NK-92 (cell line): ENCODE data around the gene SLC24A5.

Source experiments
- DNase-seq: peaks from one replicate; lab custom pipeline; 2025; ENCODE audit not compliant: unreplicated experiment; lab: John Stamatoyannopoulos, UW

Gene SLC24A5

DNA sequence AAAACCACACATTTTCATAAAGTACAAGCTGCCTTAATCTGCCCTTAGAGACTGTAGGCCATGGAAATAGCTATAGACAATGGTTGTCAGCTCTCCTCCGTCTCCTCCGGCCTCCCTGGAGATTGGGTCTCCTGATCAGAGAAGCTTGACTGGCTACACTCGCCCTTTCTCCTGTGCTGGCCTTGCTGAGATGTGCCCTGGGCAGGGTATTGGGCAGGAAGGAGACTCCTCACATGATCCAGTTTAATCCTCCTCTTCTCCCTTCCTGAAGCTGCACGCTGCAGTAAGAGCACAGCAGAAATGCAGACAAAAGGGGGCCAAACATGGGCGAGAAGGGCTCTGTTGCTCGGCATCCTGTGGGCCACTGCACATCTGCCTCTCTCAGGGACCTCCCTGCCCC lies at the start of gene SLC24A5:
TSS of gene SLC24A5 (plus strand) at position 246 of the 400 bp plus-strand sequence. CDS start at position 301, 55 bp downstream.
- no peak for DNase-seq

DNA sequence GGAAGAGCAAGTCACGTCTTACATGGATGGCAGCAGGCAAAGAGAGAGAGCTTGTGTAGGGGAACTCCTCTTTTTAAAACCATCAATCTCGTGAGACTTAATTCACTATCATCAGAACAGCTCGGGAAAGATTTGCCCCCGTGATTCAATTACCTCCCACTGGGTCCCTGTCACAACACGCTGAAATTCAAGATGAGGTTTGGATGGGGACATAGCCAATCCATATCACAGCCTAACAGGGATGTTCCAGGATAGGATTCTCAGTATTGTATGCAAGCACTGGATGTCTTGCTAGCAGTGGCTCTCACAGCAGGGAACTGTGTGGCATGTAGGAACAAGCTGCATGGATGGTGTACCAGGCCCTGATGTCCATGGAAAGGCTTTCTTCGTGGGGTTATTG lies 47.8 kb upstream of the SLC24A5 start:
- DNase-seq = no peak

DNA sequence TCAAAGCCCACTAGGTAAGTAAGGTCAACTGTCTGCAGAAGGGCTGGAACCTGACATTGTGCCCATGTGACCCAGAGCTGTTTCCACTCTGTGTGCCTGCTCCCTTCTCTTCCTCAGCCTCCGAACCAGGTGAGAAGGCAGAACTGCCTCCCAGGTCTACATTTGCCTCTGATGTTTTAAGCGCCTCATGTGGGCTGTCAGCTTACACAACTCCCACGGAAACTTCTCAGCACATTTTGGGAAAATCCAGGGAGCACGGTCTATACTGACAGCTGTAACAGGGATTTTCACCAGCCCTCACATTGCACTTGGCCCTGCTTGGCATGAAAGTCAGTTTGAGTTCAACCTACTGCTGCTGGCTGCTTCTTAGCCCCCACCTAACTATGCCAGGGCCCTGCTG lies 46.9 kb upstream of the SLC24A5 start:
- DNase-seq = no peak

DNA sequence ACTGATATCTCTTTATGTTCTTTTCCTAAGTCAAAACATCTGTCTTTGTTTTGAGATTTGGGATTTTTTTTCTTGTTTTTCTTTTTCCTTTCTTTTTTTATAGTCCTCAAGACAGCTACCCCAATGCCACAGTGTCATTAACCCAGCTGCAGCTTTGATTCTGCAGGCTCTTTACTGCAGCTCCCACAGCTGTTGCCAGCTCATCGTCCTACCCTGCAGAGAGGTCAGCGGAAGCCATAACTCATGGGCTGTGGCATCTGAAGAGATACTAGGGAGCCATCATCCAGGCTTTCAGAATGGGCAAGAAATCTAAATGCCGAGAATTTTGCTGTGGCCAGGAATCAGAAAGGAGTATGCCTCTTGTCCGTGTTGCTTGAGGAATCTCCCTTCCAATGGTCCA lies 44.3 kb upstream of the SLC24A5 start:
- DNase-seq = no peak

DNA sequence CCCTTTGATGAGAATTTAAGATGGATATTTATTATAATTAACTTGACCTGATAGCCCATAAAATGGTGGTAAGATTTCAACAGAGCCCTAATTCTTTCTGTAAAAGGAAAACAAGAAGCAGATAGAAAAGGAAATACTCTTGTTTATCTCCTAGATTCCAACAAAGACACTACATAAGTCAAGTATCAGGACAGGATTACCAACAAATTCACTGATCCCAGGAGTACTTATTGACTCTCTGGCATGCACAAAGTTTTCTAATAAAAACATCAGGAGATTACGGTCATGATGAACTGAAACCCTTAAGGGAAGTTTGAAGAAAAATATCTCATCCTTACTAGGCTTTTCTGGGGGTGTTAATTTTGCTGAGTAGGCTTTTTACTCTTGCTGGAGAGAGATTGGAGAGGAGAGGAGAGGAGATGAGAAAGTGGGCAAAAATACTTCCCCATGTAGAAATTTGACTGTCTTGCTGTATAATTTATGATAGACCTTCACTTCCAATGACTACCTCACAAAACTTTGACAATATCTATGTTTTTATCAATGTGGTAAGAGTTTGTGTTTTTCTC lies 43.1 kb upstream of the SLC24A5 start:
- no peak for DNase-seq

DNA sequence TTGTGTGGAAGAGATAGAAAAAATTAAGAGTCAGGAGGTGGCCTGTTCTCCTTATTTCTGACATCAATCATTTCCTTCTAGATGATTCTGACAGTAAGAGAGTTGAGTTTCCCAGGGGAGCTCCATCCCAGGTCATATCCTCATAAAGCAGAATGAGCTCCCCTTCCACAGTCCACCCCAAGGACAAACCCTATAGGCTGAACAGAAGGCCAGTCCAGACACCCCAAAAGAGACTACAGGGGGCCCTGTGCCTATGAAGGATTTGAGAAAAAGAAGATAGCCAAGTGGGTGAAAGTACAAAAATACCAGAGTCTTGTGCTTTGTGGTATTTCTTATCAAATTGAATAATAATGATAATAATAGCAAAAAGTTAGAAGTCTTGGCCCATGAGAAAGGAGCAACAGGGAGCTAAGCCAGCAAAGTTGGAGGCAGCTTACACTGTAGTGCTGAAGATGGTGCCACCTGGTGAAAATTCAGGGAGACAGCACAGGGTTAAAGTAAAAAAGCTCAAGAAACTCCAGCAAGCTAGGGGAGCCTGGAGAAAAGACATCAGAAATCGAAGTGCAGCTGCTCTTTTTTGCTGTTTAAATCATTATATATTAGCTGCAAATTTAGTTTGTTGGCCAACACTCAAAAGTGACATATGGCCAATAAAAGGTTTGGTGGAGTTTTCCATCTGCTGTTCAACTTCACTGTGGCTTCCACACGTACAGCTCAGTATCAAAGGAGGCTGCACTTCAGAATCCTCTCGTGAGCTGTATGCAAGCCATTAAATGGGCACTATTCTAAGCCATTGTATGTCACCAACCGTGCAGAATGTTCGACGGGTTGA lies 35.8 kb upstream of the SLC24A5 start:
- DNase-seq = no peak

DNA sequence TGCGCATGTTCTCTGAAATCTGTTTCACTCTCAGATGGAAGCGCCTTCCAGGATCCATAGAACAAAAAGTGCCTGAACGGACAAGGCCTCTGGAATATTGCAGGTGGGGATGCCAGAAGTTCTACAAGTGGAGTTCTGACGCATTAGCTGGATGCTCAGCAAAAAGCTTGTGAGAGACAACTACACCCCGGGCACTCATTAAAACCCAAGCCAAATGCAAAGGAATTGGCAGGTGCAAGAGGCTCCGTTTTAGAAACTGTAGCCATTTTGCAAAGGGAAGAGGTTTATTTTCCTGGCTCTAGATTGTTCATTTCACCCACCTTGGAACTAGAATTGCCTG lies 35.2 kb upstream of the SLC24A5 start:
- no peak for DNase-seq

DNA sequence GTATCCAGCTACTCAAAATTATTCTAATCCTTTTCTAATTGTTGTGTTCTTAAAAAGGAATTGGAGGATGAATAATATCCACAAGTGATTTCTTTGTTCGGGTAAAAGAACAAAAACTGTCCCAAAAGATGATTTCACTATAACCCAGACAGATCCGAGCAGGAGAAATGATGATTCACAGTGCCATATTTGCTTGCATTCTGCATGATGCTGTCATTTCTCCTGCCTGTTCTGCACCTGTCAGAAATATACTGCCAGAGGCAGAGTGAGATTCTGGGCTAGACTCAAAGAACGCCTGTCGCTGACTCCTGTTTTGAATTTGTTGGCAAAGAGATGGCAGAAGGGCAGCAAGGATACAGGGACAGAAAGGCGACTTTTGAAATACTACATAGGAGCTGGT lies 34.7 kb upstream of the SLC24A5 start:
- no peak for DNase-seq

DNA sequence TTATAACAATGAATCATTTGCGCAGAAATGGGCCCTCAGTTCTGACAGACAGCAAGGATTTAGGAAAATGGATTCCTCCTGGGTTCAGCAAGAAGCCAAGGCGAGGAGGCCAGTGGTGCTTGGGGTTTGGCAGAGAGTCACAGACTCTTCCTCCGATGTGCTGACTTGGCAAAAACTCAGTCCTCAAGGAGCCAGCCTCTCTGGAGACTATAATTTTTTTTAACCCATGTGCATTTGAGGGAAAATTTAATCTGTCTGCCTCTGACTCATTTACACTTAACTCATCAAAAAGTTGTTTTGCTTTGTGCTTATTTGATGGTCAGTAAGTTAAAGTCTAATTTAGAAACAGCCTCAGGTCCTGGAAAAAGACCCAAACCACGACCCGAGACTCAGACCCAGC lies 34.2 kb upstream of the SLC24A5 start:
- no peak for DNase-seq

DNA sequence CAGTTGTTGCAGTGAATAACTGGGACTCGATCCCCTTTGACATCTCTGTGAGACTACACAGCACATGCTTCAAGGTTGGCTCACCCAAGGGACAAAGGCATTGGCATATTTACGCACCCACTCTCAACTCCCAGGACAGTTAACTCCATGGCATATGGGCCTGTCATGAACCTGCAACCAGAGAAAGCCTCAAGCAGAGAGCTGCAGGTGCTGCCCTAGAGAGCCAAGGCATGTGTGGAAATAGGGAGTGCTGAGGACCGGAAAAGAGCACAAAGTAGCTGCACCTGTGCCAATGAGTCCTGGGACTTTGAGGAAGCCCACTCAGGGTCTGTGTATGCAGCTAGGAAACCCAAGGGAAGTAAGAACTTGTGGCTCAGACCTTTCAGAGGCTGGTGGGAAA lies 32.9 kb upstream of the SLC24A5 start:
- no peak for DNase-seq

DNA sequence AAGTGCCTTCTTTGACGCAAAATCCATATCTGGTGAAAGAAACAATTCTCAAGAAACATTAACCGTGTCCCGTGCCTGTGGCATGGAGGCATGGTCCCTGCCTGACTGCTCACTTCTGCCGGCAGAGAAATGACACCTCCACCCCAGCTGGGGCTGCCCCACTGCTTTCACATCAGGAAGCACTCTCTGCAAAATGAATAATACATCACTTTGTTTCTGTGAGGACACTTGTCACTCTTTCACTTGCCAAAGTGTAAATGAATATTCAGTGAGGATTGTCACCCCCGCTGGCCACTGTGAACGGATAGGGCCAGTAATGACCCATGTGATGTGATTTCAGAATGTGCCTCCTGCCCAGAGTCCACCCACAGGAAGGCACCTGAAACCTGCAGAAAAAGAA lies 31.1 kb upstream of the SLC24A5 start:
- DNase-seq = no peak

DNA sequence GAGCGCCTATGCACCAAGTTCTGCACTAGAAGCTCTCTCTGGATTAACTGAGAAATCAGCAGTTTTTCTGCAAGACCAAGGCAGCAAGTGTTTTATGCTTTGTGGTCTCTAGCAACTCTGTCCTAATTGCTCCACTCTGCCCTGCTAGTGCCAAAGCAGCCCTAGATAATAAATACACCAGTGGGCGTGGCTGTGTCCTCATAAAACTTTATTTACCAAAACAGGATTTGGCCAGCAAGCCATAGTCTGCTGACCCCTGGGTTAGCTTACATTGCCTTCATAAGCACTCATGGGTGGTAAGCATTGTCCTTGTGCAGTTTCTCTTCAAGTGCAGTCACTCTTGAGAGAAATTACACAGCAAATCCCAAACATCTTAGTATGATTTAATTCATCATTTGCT lies 30.7 kb upstream of the SLC24A5 start:
- DNase-seq = no peak

DNA sequence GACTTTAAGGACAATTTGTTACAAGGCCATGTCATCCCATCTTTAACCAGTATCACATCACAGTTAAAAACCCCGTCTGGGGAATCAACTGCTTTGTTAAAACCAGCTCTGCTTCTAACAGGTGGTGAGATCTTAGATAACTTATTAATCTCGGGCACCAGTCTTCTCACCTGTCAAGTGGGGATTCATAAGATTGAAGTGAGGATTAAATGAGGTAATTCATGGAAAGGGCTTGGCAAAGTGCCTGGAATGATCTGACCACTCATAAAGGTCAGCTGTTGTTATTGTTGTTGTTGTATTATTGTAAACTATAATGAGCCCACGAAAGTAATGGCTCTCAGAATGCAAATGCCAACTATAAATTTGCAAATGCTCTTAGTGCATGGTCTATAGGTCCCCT lies 30.1 kb upstream of the SLC24A5 start:
- no peak for DNase-seq

DNA sequence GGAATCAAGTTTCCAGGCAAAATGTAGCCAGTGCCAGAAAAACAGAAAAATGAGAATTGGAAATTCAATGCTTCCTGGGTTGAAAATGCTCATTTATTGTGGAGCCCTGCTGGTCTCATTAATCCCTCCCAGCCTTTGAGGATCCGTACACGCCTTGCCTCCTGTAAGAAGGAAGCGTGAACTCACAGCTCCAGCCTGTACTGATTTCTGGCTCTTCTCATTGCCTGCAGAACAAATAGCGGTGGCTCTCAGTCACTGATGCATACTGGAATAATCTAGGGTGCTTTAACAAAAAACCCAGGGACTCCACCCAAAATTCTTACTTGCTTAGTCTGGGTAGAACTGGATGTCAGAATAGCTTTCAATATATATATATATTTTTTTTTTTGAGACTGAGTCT lies 29.3 kb upstream of the SLC24A5 start:
- DNase-seq = no peak

DNA sequence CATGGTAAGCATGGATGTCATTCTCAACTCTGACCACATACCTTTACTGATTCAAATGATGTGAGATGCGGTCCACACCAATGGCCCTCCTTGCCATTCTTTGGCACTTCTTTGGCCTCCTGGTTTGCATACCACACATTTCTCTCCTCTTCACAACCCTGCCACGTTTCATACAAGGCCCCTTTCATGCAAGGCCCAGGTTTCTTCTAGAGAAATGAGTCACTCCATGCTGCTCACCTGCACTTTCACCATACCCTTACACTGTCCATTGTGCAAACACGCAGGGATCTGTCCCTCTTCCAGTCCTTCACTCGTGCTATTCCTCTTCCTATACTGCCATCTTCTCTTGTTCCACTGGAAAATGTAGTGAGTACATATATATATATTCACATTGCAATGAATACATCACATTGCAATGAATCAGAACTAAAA lies 24.4 kb upstream of the SLC24A5 start:
- DNase-seq = no peak

DNA sequence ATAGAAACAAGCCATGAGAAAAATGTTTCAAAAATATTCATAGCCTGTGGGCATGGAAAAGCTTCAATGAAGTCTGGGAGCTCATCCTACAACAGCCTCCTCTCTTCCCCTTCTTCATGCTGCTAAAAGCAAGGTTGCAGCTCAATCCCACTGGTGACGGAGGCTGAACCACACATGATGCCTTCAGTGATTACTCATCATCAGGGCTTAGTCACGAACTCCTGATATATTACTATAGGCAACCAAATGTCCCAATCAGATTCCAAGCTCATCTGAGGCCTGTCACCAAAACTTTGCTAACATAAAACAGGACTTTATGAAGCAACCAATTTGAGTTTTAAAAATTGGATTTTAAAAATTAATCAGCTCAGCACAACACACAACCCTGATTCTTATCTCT lies 24.0 kb upstream of the SLC24A5 start:
- DNase-seq = no peak

DNA sequence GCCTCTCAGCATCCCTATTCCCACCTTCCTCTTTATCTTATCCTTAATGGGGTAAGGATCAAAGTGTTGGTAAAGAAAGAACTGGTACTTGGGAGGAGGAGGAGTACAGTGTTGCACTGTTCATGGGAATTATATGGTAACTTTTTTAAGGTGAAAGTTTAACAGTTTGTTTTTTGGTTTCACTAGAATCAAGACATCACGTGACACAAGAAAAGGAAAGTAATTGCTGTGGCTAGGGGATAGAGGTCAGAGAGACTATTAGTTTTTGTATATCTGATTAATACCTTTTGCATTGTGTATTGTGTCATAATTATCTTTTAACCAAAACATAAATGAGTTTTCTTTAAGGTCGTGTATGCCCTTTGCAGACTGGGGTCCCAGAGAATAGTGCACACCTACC lies 23.5 kb upstream of the SLC24A5 start:
- DNase-seq = no peak

DNA sequence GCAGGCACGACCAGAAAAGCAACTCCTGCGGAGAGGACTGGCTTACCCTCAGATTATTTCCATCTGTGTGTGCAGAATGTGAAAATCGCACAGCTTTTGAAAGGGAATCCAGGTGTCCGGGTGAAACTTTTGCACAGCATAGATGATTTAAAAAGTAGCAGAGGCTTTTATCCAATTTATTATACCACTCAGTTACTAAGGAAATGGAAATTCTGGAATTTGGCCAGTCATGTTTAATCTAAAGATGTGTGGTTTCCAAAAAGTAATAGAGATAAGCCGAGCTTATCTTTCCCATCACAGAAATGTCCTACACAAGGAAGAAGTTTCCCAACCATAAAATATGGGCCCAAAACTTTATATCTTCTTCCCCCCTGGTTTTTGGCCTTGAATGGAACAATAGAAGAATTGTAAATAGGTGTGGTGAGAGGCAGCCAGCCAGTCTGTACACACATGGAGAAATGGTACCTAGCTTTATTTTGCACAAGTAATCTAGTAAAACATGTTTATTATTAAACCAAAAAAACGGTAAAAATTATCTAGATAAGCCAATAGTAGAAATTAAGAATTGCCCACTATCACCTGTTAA lies 19.3 kb upstream of the SLC24A5 start:
- no peak for DNase-seq

DNA sequence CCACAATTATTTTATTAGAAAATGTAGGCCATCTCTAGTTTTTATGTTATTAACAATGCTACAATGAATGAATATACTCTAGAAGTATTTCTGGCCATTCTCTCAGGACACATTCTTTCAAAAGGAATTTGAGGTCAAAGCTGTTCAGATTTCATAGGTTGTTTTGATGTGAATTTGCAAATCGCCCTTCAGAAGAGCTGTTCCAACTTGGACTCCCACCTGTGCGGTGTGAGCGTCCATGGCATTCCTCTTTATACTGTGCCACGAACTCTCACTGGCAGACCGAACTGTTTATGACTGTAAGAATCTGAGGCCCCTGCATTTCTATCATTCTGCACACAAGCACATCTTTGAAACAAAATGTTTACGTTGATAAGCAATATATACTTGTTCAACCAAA lies 18.6 kb upstream of the SLC24A5 start:
- DNase-seq = no peak

DNA sequence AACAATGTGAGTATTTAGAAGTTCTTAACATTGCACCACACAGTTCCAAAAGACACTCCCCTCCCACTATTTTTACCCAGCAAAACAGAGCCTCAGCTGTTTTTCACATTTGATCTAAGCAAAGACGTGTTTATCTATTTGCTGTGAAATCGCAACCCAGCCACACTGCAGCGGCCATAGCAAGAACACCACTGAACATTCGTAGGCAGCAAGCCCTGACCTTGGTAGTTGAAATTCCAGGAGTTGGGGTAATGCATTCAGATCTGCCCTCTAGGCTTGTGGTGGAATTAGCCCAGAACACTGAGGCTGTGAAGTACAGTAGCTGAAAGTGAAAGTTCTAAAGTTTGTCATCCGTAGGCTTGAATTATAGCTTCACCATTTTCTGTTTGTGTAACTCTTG lies 17.1 kb upstream of the SLC24A5 start:
- DNase-seq = no peak

DNA sequence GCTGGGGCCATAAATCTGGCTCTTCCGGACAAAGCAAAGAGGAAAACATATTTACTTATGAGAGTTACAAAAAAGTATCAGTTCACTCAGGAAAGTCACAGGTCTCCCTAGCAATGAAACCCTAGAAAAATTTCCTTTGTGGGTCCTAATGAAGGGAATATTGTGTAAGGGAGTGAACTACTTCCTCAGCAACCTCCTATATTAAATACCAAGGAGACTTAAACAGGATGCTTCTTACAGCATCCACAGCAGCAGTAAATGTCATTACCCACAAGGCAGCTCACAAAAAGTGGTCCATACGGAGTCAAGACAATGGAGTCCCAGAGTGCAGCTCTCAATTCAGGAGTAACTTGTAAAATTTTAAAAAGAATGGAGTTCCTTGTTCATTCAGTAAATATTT lies 14.9 kb upstream of the SLC24A5 start:
- DNase-seq = no peak

DNA sequence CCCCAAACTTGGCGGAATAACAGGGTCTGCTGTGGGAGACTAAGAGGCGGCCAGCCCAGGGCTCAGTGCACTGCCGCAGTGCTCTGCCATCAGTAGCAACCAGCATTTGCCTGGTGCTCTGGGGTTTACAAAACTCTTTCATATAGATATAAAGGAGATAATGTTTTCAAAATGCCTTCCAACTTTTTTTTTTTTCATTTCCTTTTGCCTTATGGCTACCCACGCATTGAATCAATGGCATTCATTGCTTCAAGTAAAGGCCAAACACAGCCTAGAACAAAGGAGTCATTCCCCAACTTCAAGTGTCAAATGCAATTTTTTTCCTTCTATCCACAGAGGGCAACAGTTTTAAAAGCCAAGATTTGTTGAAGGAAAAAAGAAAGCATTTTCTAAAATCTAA lies 11.6 kb upstream of the SLC24A5 start:
- no peak for DNase-seq
